Testis (tissue), 2 donors: ENCODE measurements around the gene CMA1.
"Not testable (repeated sequence)": the region's sequence is repeated elsewhere in the genome, so short reads cannot be mapped to it uniquely, and the experiment has no call there.

Experiments
- POLR2A ChIP-seq: fragments of 450-650 bp; IDR thresholded peaks from one replicate; pipeline ENCODE4 v1.6.1; 2017; ENCODE audit warnings: antibody characterized with exemption, mild to moderate bottlenecking, moderate library complexity
- TF ChIP-seq, protein P1 (sequence below), 3 experiments: fragments of 450-650 bp in 2 of 3; fragments of 200-600 bp in 1 of 3; sonication (generic) in 1 of 3; IDR thresholded peaks; one replicate each; pipeline ENCODE4 v1.5.1; 2016 to 2019; ENCODE audit warnings: antibody characterized with exemption in 3 of 3, mild to moderate bottlenecking in 2 of 3, moderate library complexity in 1 of 3

DNA sequence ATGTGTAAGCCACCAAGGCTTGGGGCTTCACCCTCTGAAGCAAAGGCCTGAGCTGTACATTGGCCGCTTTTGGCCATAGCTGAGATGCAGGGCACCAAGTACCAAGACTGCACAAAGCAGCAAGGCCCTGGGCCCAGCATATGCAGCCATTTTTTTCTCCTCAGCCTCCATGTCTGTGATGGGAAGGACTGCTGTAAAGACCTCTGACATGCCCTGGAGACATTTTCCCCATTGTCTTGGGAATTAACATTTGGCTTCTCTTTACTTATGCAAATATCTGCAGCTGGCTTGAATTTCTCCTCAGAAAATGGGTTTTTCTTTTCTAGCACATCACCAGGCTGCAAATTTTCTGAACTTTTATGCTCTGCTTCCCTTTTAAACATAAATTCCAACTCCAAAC lies 28.1 kb downstream of the CMA1 start:
- TF ChIP-seq, protein P1, sequence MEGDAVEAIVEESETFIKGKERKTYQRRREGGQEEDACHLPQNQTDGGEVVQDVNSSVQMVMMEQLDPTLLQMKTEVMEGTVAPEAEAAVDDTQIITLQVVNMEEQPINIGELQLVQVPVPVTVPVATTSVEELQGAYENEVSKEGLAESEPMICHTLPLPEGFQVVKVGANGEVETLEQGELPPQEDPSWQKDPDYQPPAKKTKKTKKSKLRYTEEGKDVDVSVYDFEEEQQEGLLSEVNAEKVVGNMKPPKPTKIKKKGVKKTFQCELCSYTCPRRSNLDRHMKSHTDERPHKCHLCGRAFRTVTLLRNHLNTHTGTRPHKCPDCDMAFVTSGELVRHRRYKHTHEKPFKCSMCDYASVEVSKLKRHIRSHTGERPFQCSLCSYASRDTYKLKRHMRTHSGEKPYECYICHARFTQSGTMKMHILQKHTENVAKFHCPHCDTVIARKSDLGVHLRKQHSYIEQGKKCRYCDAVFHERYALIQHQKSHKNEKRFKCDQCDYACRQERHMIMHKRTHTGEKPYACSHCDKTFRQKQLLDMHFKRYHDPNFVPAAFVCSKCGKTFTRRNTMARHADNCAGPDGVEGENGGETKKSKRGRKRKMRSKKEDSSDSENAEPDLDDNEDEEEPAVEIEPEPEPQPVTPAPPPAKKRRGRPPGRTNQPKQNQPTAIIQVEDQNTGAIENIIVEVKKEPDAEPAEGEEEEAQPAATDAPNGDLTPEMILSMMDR (IDR thresholded peaks at IDR 0.05): not testable (repeated sequence)
- not testable (repeated sequence) for TF ChIP-seq POLR2A
